ENCODE results near the gene DNAI7. TPM values are rescaled to one million over a fixed set of nuclear protein-coding genes. Genes with fewer than 3 reads are reported as not detected.

Gene DNAI7
- total RNA-seq, 1 experiment from 2014 or later: 0.52 TPM

DNA sequence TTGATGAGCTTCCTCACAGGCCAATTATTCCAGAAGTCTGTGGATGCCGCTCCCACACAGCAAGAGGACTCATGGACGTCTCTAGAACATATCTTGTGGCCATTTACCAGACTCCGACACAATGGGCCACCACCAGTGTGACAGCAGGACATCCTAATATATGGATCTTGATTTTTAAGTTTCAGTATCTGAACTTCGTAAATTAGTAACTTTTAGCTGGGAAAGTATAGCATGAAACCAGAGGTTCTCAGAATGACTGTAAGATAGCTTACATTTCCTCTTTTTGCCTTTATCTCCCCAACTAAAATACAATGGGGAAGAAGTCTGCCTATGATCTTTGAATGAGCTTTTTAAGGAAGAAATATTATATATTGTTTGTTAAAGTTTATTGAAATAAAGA, 87.0 kb downstream of the DNAI7 start (continued):
- no peak for TF ChIP-seq RAD21 (IDR thresholded peaks at IDR 0.05; ENCODE audit: low read depth)
- no peak for TF ChIP-seq CEBPB (IDR thresholded peaks at IDR 0.05; ENCODE audit: low read depth)
- no peak for TF ChIP-seq TCF7L2 (IDR thresholded peaks at IDR 0.05; ENCODE audit: borderline replicate concordance, extremely low read depth, insufficient read depth, insufficient read length)
- TF ChIP-seq ZBTB33 (IDR thresholded peaks at IDR 0.05; ENCODE audit: extremely low read depth, insufficient replicate concordance, low read length): no peak

GRCh38 chr12:25106818-25107217, 88.1 kb downstream of the DNAI7 start:
- BruUV-seq (replicated peaks): no TSS peak
- H3K4me2 ChIP-seq (ENCODE audit: low read length): no peak overlapping the region
- ATAC-seq (no peak), DNase-seq (ENCODE audit: low read depth, low spot score) (no peak)
- H3K9me3 ChIP-seq (ENCODE audit: control insufficient read depth in 1 of 2, insufficient read depth in 1 of 2, low read depth in 1 of 2, low read length in 2 of 2): no peaks in the 10 kb centered on the region
- no peaks in the 10 kb centered on the region for H3K27me3 ChIP-seq (ENCODE audit: insufficient read depth, low read length)
- no peaks in the 10 kb centered on the region for H3K4me1 ChIP-seq (ENCODE audit: control insufficient read depth in 1 of 2, insufficient read depth in 2 of 2, low read length in 2 of 2)
- H3K79me2 ChIP-seq (ENCODE audit: insufficient read depth, low read length): no peaks in the 10 kb centered on the region
- no peaks in the 10 kb centered on the region for H4K20me1 ChIP-seq (ENCODE audit: insufficient read depth)
- no peak overlapping the region for H2AFZ ChIP-seq (ENCODE audit: low read depth, low read length, poor library complexity, severe bottlenecking)
- no peak overlapping the region for H3K9ac ChIP-seq (ENCODE audit: low read length)
- no peaks in the 10 kb centered on the region for H3K36me3 ChIP-seq (ENCODE audit: control insufficient read depth in 1 of 2, insufficient read depth in 2 of 2, low read length in 2 of 2)
- ChIA-PET POLR2A (no interaction called here), RAD21 (ENCODE audit: low non-redundant PET in 1 of 2, low total read pairs in 2 of 2, uncharacterized antibody in 2 of 2, unreplicated experiment in 2 of 2) (no interaction called here), CTCF (no interaction called here)
- intact Hi-C loops (cut with micrococcal nuclease): no loop called here
- H3K9me2 ChIP-seq (ENCODE audit: insufficient read depth): no peaks in the 10 kb centered on the region
- H3K27ac ChIP-seq (ENCODE audit: low read depth, low read length): no peak overlapping the region
- H3K4me3 ChIP-seq (replicated peaks in 1 of 2; ENCODE audit: low read depth in 1 of 2, low read length in 2 of 2): no peak overlapping the region
- no peak for TF ChIP-seq CEBPB (IDR thresholded peaks at IDR 0.05; ENCODE audit: low read depth)
- no peak for TF ChIP-seq EGR1 (IDR thresholded peaks at IDR 0.05; ENCODE audit: low read depth)
- TF ChIP-seq ELF1 (IDR thresholded peaks at IDR 0.05; ENCODE audit: borderline replicate concordance, low read depth): no peak
- no peak for TF ChIP-seq JUND (IDR thresholded peaks at IDR 0.05)
- no peak for TF ChIP-seq EZH2phosphoT487 (IDR thresholded peaks at IDR 0.05; ENCODE audit: borderline replicate concordance)
- TF ChIP-seq CTCF (IDR thresholded peaks at IDR 0.05 in 2 of 3, conservative IDR thresholded peaks at IDR 0.05 in 1 of 3; ENCODE audit: borderline replicate concordance in 1 of 3, insufficient read depth in 1 of 3, low read depth in 2 of 3, low read length in 2 of 3): no peak
- TF ChIP-seq ZFX (IDR thresholded peaks at IDR 0.05): no peak
- no peak for TF ChIP-seq ZBTB33 (IDR thresholded peaks at IDR 0.05; ENCODE audit: extremely low read depth, insufficient replicate concordance, low read length)
- TF ChIP-seq ZNF274 (IDR thresholded peaks at IDR 0.05; ENCODE audit: low read depth, low read length): no peak
- TF ChIP-seq EZH2 (IDR thresholded peaks at IDR 0.05): no peak
- no peak for TF ChIP-seq CBX3 (IDR thresholded peaks at IDR 0.05; ENCODE audit: low read depth)
- TF ChIP-seq FOSL1 (IDR thresholded peaks at IDR 0.05; ENCODE audit: low read depth): no peak
- TF ChIP-seq, protein P1, sequence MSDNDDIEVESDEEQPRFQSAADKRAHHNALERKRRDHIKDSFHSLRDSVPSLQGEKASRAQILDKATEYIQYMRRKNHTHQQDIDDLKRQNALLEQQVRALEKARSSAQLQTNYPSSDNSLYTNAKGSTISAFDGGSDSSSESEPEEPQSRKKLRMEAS (IDR thresholded peaks at IDR 0.05): no peak
- TF ChIP-seq TCF7L2 (IDR thresholded peaks at IDR 0.05; ENCODE audit: borderline replicate concordance, extremely low read depth, insufficient read depth, insufficient read length): no peak
- TF ChIP-seq SRF (IDR thresholded peaks at IDR 0.05; ENCODE audit: low read depth): no peak

All from HCT116 (cell line).